PC-9 (cell line): ENCODE measurements around the gene ARHGEF7.

Experiments
- CTCF ChIP-seq: fragments of 200-600 bp; sonication (generic); conservative IDR thresholded peaks from 2 replicates; pipeline ENCODE4 v1.6.1; 2017; ENCODE audit warnings: mixed run types, antibody characterized with exemption, mild to moderate bottlenecking, moderate library complexity
- EZH2 ChIP-seq: fragments of 200-600 bp; sonication (generic); IDR thresholded peaks from 2 replicates; pipeline ENCODE4 v1.8.0; 2017; ENCODE audit warnings: antibody characterized with exemption, low read depth

GRCh38 chr13:111261326-111261725 is 146.2 kb downstream of the ARHGEF7 start:
- TF ChIP-seq CTCF (no peak), EZH2 (no peak)
